BE2C (cell line): ENCODE results near the gene CEP85.

ENCODE experiments used
- DNase-seq: peaks from one replicate; pipeline ENCODE4 v3.0.0-alpha.2; 2020
- H3K27me3 ChIP-seq: fragments of 250-450 bp; sonication (Bioruptor Pico); 2 replicates; pipeline ENCODE4 v1.5.1; 2020; ENCODE audit warnings: mild to moderate bottlenecking
- H3K36me3 ChIP-seq: fragments of 250-450 bp; sonication (Bioruptor Pico); 2 replicates; pipeline ENCODE4 v1.5.1; 2020; ENCODE audit warnings: mild to moderate bottlenecking
- H3K4me1 ChIP-seq: fragments of 250-450 bp; sonication (Bioruptor Pico); 2 replicates; pipeline ENCODE4 v1.5.1; 2020
- H3K4me3 ChIP-seq: 2 replicates; pipeline ENCODE4 v1.5.1; 2011; ENCODE audit warnings: low read depth, low read length
- H3K9me3 ChIP-seq: fragments of 250-450 bp; sonication (Bioruptor Pico); 2 replicates; pipeline ENCODE4 v1.5.1; 2020
- TF ChIP-seq, protein P1 (sequence below): IDR thresholded peaks from 2 replicates; pipeline ENCODE4 v1.5.1; 2012; ENCODE audit warnings: mild to moderate bottlenecking, low read depth, low read length

Gene CEP85

DNA sequence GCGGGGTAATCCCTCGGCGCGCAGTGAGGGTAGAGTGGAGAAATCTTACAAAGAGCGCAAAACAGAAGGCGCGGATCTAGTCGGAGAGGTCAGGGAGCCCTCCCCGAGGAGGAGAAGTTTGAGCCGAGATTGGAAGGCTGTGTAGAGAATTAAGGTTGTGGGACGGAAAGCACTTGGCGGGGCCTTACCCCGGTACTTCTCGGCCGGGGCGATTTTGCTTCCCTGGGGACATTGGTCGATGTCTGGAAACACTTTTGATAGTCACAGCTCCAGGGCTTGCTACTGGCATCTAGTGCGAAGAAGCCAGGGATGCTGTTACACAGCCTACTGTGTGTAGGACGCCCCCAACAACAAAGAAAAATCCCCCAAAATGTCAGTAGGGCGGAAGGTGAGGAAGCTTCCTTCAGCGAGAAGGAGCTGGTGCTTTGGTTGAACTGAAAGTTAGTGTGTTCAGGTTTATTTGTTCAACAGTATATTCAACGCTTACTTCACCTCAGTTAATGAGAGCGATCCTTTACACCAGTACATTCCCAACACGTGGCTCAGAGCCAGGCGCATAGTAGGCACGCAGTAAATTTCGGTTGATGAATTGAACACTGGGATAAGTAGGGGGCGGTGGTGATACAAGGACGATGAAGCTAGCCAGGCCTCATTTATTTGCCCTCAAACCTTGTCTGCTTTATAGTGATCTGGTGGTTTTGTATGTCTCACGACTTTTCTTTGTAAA is 807 bp downstream of the CEP85 start:
- Histone ChIP-seq H3K27me3 (no peaks in the 10 kb centered on the region), H3K9me3 (no peaks in the 10 kb centered on the region), H3K4me3 (peak overlapping the region; percentile 88), H3K36me3 (no peaks in the 10 kb centered on the region), H3K4me1 (no peaks in the 10 kb centered on the region)
- peak; percentile 17 for DNase-seq
- TF ChIP-seq, protein P1, sequence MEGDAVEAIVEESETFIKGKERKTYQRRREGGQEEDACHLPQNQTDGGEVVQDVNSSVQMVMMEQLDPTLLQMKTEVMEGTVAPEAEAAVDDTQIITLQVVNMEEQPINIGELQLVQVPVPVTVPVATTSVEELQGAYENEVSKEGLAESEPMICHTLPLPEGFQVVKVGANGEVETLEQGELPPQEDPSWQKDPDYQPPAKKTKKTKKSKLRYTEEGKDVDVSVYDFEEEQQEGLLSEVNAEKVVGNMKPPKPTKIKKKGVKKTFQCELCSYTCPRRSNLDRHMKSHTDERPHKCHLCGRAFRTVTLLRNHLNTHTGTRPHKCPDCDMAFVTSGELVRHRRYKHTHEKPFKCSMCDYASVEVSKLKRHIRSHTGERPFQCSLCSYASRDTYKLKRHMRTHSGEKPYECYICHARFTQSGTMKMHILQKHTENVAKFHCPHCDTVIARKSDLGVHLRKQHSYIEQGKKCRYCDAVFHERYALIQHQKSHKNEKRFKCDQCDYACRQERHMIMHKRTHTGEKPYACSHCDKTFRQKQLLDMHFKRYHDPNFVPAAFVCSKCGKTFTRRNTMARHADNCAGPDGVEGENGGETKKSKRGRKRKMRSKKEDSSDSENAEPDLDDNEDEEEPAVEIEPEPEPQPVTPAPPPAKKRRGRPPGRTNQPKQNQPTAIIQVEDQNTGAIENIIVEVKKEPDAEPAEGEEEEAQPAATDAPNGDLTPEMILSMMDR, result 0 out of 2 replicates have a peak, but pooled peaks have one; percentile 12

DNA sequence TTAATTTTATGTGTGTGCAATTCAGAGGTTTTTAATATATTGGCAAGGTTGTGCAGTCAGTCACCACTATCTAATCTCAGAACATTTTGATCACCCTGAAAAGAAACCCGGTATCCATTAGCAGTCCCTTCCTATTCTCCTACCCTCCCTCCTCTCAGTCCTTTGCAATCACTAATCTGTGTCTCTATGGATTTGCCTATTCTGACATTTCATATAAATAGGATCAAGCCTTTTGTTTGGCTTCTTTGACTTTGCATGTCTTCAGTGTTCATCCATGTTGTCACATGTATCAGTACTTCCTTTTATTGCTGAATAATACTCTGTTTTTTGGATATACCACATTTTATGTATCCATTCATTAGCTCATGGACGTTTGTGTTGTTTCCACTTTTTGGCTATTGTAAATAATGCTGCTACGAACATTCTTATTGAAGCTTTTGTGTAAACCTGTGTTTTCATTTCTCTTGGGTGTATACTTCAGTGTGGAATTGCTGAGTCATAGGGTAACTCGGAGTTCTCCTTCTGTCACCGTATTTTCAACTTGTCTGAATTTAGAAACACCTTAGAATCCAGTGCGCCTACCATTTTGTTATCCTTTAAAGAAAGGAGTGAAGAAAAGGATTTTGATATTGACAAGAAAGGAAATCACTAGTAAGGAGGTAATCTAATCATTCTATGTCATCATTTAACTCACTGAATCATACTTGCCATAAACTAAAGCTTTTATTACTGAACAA is 3.4 kb downstream of the CEP85 start:
- Histone ChIP-seq H3K27me3 (no peaks in the 10 kb centered on the region), H3K36me3 (no peaks in the 10 kb centered on the region), H3K9me3 (no peaks in the 10 kb centered on the region), H3K4me1 (no peaks in the 10 kb centered on the region), H3K4me3 (no peak overlapping the region)
- DNase-seq, result no peak
- TF ChIP-seq, protein P1, result no peak

DNA sequence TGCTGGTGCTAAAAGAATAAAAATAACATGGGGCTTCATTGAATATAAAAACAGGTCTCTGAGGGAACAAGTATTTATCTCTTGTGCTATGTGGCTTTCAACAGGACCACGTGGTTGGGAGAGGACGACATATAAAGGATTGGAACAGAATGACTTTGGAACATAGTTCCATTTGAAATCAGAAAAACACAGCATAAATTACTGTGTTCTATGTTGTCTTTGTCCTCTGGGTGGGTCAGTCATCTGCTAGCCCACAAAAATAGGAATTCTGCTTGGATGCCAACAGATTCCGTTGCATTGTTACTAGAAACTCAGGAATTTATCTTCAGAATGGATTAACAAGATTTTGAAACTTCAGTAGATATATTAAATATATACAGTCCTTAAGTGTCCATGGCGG is 5.9 kb downstream of the CEP85 start:
- TF ChIP-seq, protein P1, result no peak
- Histone ChIP-seq H3K36me3 (no peaks in the 10 kb centered on the region), H3K4me1 (no peaks in the 10 kb centered on the region), H3K9me3 (no peaks in the 10 kb centered on the region), H3K27me3 (no peaks in the 10 kb centered on the region), H3K4me3 (no peak overlapping the region)
- DNase-seq, result no peak

DNA sequence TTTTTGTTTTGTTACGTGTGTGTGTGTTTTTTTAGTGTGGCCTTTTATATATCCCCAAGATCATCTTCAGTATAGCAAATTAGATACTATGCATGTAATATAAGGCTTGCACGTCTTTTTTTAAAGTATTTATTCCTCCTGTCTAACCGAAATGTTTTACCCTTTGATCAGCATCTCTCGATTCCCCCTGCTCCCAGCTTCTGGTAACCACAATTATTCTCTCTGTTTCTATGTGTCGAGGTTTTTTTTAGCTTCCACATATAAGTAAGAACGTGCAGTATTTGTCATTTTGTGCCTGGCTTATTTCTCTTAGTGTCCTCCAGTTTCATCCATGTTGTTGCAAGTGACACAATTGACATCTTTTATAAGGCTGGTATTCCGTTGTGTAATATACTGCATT is 18.7 kb downstream of the CEP85 start:
- Histone ChIP-seq H3K36me3 (no peaks in the 10 kb centered on the region; the same call in 1 of the 2 replicates), H3K4me3 (no peak overlapping the region), H3K9me3 (no peaks in the 10 kb centered on the region), H3K4me1 (no peaks in the 10 kb centered on the region), H3K27me3 (no peaks in the 10 kb centered on the region)
- TF ChIP-seq, protein P1, result no peak
- DNase-seq, result no peak

DNA sequence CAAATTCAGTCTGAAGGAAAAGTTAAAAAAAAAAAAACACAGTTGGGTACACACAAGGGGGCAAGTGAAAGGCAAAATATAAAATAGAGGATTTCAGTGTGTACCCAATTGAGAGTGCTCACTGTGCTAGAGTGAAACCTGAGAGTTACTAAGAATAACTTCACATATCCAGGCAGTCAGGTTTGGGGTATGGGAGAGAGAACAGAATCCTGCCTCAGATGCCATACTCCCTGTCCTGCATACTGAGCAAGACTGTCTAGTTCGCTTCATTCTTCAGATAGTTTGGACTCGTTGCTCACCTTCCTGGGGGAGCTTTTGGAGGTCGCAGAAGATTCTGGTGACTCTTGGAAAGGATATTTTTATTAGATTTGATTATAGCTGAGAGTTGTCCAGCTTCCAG is 20.4 kb downstream of the CEP85 start:
- TF ChIP-seq, protein P1, result no peak
- no peak for DNase-seq
- H3K4me3 ChIP-seq, result no peak overlapping the region
- no peaks in the 10 kb centered on the region for H3K27me3 ChIP-seq
- H3K36me3 ChIP-seq, result peaks cover 4% of the 10 kb centered on the region
- H3K9me3 ChIP-seq, result no peaks in the 10 kb centered on the region
- no peaks in the 10 kb centered on the region for H3K4me1 ChIP-seq

DNA sequence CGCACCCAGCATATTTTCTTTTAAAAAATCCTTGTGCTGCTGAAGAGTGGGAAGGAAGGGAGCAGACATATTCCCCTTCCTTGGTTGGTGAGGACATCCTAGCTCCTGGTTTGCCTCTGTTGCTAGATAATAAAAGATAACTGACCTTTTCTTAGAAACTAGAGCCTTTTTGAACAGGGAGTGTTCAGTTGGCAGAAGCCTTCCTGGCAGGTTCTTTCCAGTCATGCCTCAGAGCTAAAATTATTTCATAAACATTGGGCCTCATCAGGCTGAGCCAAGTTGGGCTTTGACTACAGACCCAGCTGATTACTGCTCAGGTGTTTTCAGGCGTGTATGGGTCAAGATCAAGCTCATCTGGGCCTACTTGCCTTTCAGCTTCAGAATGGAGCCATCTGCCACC is 23.2 kb downstream of the CEP85 start:
- Histone ChIP-seq H3K36me3 (peaks cover 9% of the 10 kb centered on the region), H3K4me3 (no peak overlapping the region), H3K27me3 (no peaks in the 10 kb centered on the region), H3K4me1 (no peaks in the 10 kb centered on the region), H3K9me3 (no peaks in the 10 kb centered on the region)
- TF ChIP-seq, protein P1, result no peak
- DNase-seq, result no peak
